GM12878 (cell line): ENCODE data around the gene NBPF3. TPM values are rescaled to one million over a fixed set of nuclear protein-coding genes. Genes with fewer than 3 reads are reported as not detected.

Experiments
- ATAC-seq: fragments of 200-7000 bp; cut with Tn5 transposase; 3 replicates; pipeline ENCODE4 v1.9.1; 2020; ENCODE audit warnings: mild to moderate bottlenecking, moderate library complexity
- BruUV-seq: library from RNA; stranded (reverse); fragments of 400-500 nt; replicated peaks from 2 replicates; lab custom pipeline; 2021; lab: Mats Ljungman, UMichigan
- CTCF ChIA-PET: fragments of 300-600 bp; sonication (Branson Sonifier 250); formaldehyde crosslinking; extraction: SDS; loops from one replicate; lab custom pipeline; 2021; ENCODE audit warnings: inconsistent platforms; lab: Yijun Ruan, JAX
- POLR2A ChIA-PET: fragments of 350-600 bp; formaldehyde crosslinking; extraction: SDS; loops from one replicate; lab custom pipeline; 2021; ENCODE audit warnings: inconsistent platforms; lab: Charles Lee
- RAD21 ChIA-PET: fragments of 300-600 bp; sonication (Branson Sonifier 250); formaldehyde crosslinking; loops from one replicate; lab custom pipeline; 2023; ENCODE audit warnings: antibody characterized with exemption; ENCODE audit not compliant: unreplicated experiment; lab: Charles Lee
- SMC1A ChIA-PET: fragments of 300-600 bp; sonication (Branson Sonifier 250); formaldehyde crosslinking; loops from one replicate; lab custom pipeline; 2023; ENCODE audit not compliant: unreplicated experiment, uncharacterized antibody; lab: Charles Lee
- DNase-seq: peaks from one replicate; pipeline ENCODE4 v3.0.0-alpha.2; 2011; ENCODE audit warnings: low read depth, low spot score
- FAIRE-seq: peaks from 3 replicates; lab custom pipeline; 2011; peaks lifted over from hg19 to GRCh38; lab: Jason Lieb, UNC
- H2AFZ ChIP-seq: 2 replicates; pipeline ENCODE4 v1.6.0; 2011; ENCODE audit warnings: low read depth, low read length, control low read depth; ENCODE audit not compliant: control insufficient read depth
- H3K27ac ChIP-seq: 2 replicates; pipeline ENCODE4 v1.5.1; 2011; ENCODE audit warnings: control low read depth; ENCODE audit not compliant: control insufficient read depth, insufficient read depth
- H3K27me3 ChIP-seq, 2 experiments: replicated peaks in 1 of 2; 2 replicates each; pipeline versions ENCODE4 v1.6.0 to v1.6.1; 2011; ENCODE audit warnings: low read length in 1 of 2; ENCODE audit not compliant: control insufficient read depth in 2 of 2, insufficient read depth in 2 of 2
- H3K36me3 ChIP-seq, 2 experiments: 2 replicates each; pipeline ENCODE4 v1.5.1; 2011; ENCODE audit warnings: low read length in 1 of 2; ENCODE audit not compliant: control insufficient read depth in 2 of 2, insufficient read depth in 2 of 2
- H3K4me1 ChIP-seq: 2 replicates; pipeline ENCODE4 v1.6.1; 2011; ENCODE audit warnings: mild to moderate bottlenecking, low read length, moderate library complexity, mixed read lengths; ENCODE audit not compliant: control insufficient read depth, insufficient read depth
- H3K4me2 ChIP-seq: 2 replicates; pipeline ENCODE4 v1.6.0; 2011; ENCODE audit warnings: control low read depth; ENCODE audit not compliant: control insufficient read depth, insufficient read depth
- H3K4me3 ChIP-seq: fragments of 200-600 bp; sonication (generic); 2 replicates; pipeline ENCODE4 v1.5.1; 2016
- H3K79me2 ChIP-seq: 2 replicates; pipeline ENCODE4 v1.6.0; 2011; ENCODE audit warnings: low read length; ENCODE audit not compliant: control insufficient read depth, insufficient read depth
- H3K9ac ChIP-seq: 2 replicates; pipeline ENCODE4 v1.8.0; 2011; ENCODE audit warnings: low read length, control low read depth, mixed read lengths; ENCODE audit not compliant: control insufficient read depth, insufficient read depth
- H3K9me3 ChIP-seq: replicated peaks from 3 replicates; pipeline ENCODE4 v1.5.1; 2011; ENCODE audit warnings: mild to moderate bottlenecking, low read length; ENCODE audit not compliant: control insufficient read depth, insufficient read depth
- H4K20me1 ChIP-seq: 2 replicates; pipeline ENCODE4 v1.6.0; 2011; ENCODE audit not compliant: control insufficient read depth, insufficient read depth
- CREB1 ChIP-seq: IDR thresholded peaks from 2 replicates; pipeline ENCODE4 v1.6.1; 2012; ENCODE audit warnings: low read depth, mild to moderate bottlenecking, inconsistent platforms
- CTCF ChIP-seq, 3 experiments: IDR thresholded peaks in 2 of 3; conservative IDR thresholded peaks in 1 of 3; 2 replicates each; pipeline ENCODE4 v1.5.1; 2011; ENCODE audit warnings: low read depth in 3 of 3, low read length in 3 of 3, mild to moderate bottlenecking in 3 of 3, control low read depth in 2 of 3, moderate library complexity in 2 of 3, inconsistent platforms in 1 of 3, mixed read lengths in 1 of 3; ENCODE audit not compliant: control insufficient read depth in 2 of 3, insufficient read depth in 1 of 3; ENCODE audit errors: extremely low read depth in 1 of 3
- RAD21 ChIP-seq: IDR thresholded peaks from 2 replicates; pipeline ENCODE4 v1.6.1; 2011; ENCODE audit warnings: mild to moderate bottlenecking, low read depth, low read length, moderate library complexity; ENCODE audit not compliant: insufficient read depth
- SMC3 ChIP-seq: IDR thresholded peaks from 2 replicates; pipeline ENCODE4 v1.6.1; 2011; ENCODE audit warnings: low read length, improper control_type of control experiment, borderline replicate concordance
- WGBS: methylation state at CpG from one replicate; pipeline ENCODE4 v1.1.6; 2016; ENCODE audit warnings: low lambda C conversion rate; ENCODE audit not compliant: insufficient replicate concordance, insufficient coverage; ENCODE audit errors: missing lambda C conversion rate; 5-methylcytosine and 5-hydroxymethylcytosine counted together
- in situ Hi-C: fragments of 300-500 bp; cut with MboI; formaldehyde crosslinking; loops from 9 replicates; pipeline ENCODE4 v1.14.3; 2018; ENCODE audit warnings: mixed read lengths
- intact Hi-C: fragments of 100-400 bp; cut with micrococcal nuclease; formaldehyde crosslinking; loops from one replicate; pipeline ENCODE4 v1.14.2; 2022; ENCODE audit not compliant: unreplicated experiment
- polyA plus RNA-seq, 11 experiments: library from polyadenylated mRNA; depleted of rRNA in 4 of 11; unstranded in 6 of 11; stranded (reverse) in 5 of 11; fragments of >200 nt; fragmentation: Nextera tagmentation in 4 of 11; fragmentation: Illumina TruSeq in 1 of 11; extraction: Ambion mirVana in 4 of 11; extraction: Trizol in 1 of 11; gene quantifications; 1 replicate in 1 of 11; 2 replicates in 10 of 11; pipeline versions ENCODE4 v1.2.1 to v1.2.3, GENCODE V29; 2011 to 2016; ENCODE audit warnings: inconsistent platforms in 2 of 11, missing spikeins in 2 of 11, low read depth in 1 of 11
- total RNA-seq, 4 experiments: library from RNA; depleted of rRNA in 3 of 4; stranded (reverse); fragments of >200 nt in 3 of 4; fragmentation: Illumina TruSeq in 1 of 4; extraction: Trizol in 1 of 4; gene quantifications; 2 replicates each; pipeline versions ENCODE4 v1.2.1 to v1.2.3, GENCODE V29; 2013 to 2021

Gene NBPF3
- total and polyA plus RNA-seq, 10 of the 15 experiments (the other 5 are each of a cell fraction or from before 2014, with no cell fraction given): 0.56 to 4.4 (median 2.7) TPM

- CTCF ChIA-PET: interaction anchor here (1.2 to 1.8 kb wide), 4 partner anchors 96 to 252 kb away, joined by 3 to 4 read pairs (median 3); no protein-coding TSS in a partner anchor
Observed at GRCh38 chr1:21468599-21468998, 28.7 kb downstream of the NBPF3 start.

More at GRCh38 chr1:21468599-21468998, 28.7 kb downstream of the NBPF3 start:
- ChIA-PET POLR2A (no interaction called here), SMC1A (no interaction called here)
- DNase-seq (no peak), FAIRE-seq (no peak)
- H3K27me3 ChIP-seq: no peaks in the 10 kb centered on the region
- no peaks in the 10 kb centered on the region for H3K79me2 ChIP-seq
- no peaks in the 10 kb centered on the region for H3K36me3 ChIP-seq
- TF ChIP-seq SMC3 (peak; percentile 40; the same call in 1 of the 2 replicates), RAD21 (peak; percentile 35), CREB1 (no peak), CTCF (IDR thresholded peaks at IDR 0.05 in 2 of 3, conservative IDR thresholded peaks at IDR 0.05 in 1 of 3; ENCODE audit: control insufficient read depth in 2 of 3, extremely low read depth in 1 of 3, insufficient read depth in 1 of 3, low read depth in 3 of 3, low read length in 3 of 3) (peak in 2 of 3 experiments; percentile 35 to 36; a peak in 4 of 6 replicates)
- TF ChIP-seq, all 136 proteins: peak for 3
- H3K4me3 ChIP-seq: no peak overlapping the region
- H3K4me2 ChIP-seq: no peak overlapping the region
- ATAC-seq: no peak
- H3K9ac ChIP-seq: no peak overlapping the region
- RAD21 ChIA-PET: no interaction called here
- WGBS: 28% methylated on average over 10 of the region's 10 CpGs
- H3K9me3 ChIP-seq: no peaks in the 10 kb centered on the region
- in situ Hi-C loops (no loop called here), intact Hi-C loops (no loop called here)
- no peaks in the 10 kb centered on the region for H4K20me1 ChIP-seq
- H3K27ac ChIP-seq: no peak overlapping the region
- H2AFZ ChIP-seq: no peak overlapping the region
- no peaks in the 10 kb centered on the region for H3K4me1 ChIP-seq
- no TSS peak for BruUV-seq
